ENCODE measurements around the gene LAPTM5.

GRCh38 chr1:30798389-30799232, 41.0 kb upstream of the LAPTM5 start:
- TF ChIP-seq ATF2 (tag by site-specific recombination; IDR thresholded peaks at IDR 0.05; ENCODE audit: low read depth) (no peak), TRIM28 (IDR thresholded peaks at IDR 0.05; ENCODE audit: borderline replicate concordance, low read length) (no peak), ZNF2 (tag by site-specific recombination; IDR thresholded peaks at IDR 0.05) (no peak), ZNF24 (tag by site-specific recombination; IDR thresholded peaks at IDR 0.05) (no peak), CTCF (tag by site-specific recombination; IDR thresholded peaks at IDR 0.05) (no peak), ZNF292 (tag by site-specific recombination; IDR thresholded peaks at IDR 0.05; ENCODE audit: borderline replicate concordance, low read depth) (no peak), YY2 (tag by site-specific recombination; IDR thresholded peaks at IDR 0.05) (no peak), GLI2 (tag by site-specific recombination; IDR thresholded peaks at IDR 0.05; ENCODE audit: borderline replicate concordance, low read depth) (no peak), ZNF311 (tag by site-specific recombination; IDR thresholded peaks at IDR 0.05; ENCODE audit: borderline replicate concordance) (no peak)

Data from HEK293 (cell line).